HG03558 (cell line): ENCODE results near the gene MYH7B.

Source experiments
- ATAC-seq: cut with Tn5 transposase; IDR thresholded peaks from one replicate; pipeline ENCODE4 v1.9.1; 2021; ENCODE audit warnings: moderate number of reproducible peaks; ENCODE audit not compliant: unreplicated experiment; ENCODE audit errors: extremely low read depth

The MYH7B gene

DNA sequence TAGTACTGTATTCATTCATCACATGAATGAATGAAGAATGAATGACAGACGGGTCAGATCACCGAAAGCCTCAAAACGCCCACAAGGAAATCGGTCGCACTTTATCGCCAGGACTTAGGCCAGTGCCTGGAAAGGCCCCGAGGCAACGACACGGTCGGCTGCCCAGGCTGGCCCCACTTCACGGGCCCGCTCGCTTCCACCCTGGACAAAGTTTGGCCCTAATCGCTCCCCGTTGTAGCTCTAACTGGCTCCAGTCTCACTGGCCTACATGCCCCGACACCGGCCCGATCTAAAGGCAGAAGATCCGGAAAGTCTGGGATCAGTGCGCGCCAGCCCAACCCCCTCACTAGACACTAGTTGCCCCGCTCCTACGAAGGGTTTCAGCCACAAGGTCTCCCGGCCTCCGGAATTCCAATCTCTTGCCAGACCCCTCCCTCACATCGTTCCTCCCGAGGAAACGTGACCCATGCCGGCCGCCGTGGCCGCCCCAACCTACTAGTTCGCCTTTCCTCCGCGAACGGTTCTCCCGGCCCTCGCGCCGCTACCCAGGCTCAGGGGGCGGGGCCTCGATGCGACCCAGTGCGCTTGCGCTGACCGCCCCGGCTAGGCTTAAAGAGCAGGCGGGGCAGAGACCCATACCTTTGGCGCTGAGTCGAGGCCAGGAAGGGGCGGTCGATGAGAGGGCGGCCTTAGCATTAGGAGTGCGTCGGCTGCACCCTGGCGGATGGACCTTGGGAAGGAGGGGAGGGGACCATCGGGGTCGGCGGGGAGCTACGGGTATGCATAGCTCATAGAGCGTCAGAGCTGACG is at the start of gene MYH7B, which contains the start of gene GSS:
Gene MYH7B (plus strand): TSS at position 638 of the 810 bp plus-strand sequence. CDS start 22,138 bp downstream, outside the sequence.
Gene GSS (minus strand): TSS at position 576 of the 810 bp plus-strand sequence. CDS start 3,954 bp downstream, outside the sequence.
- ATAC-seq = peak; percentile 57

- no peak for ATAC-seq
These were observed 47.8 kb upstream of the MYH7B start for GRCh38 chr20:34907616-34908469.

DNA sequence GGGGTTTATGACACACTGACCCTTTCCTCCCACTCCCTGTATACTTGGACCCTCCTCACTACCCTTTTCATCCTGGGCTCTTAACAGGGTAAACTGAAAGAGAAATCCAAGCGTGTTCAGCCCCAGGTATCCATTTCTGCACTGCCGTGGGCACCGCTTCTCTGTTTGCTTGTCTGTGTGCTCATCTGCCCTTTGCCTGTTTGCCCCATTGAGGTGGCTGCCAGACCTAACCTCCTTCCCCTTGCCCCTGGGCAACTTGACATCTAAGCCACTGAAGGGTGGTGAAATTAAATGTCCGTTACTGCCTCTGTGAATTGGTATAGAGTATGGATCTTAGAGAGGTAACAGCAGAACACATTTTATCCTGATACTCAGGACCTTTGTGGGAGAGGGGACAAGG is 40.5 kb upstream of the MYH7B start:
- ATAC-seq = no peak

DNA sequence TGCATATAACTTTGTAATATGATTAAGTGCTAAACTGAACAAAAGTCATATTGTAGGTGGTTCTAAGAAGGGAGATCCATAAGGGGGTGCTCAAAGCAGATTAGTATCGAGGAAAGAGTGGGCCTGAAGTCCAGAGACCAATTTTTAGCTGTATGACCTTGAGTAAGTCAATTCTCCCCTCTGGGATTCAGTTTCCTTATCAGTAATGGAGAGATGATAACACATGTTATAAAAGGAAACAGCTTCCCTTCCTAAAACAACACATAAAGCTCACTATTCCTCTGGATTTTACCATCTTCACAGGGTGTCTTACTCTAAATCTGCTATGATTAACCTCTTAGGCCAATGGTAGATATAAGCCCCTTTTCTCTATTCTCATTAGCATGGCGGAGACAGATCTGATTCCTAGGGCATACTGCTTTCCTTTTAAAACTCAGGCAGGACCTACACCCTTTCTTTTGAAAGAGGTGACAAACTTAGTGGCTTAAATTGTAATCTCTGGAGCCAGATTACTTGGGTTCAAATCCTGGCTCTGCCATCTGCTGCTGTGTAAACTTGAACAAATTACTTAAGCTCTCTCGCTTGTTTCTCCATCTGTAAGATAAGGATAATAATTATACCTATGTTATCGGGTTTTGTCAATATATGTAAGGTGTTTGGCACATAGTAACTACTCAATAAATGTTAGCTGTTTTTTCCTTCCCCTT is 39.8 kb upstream of the MYH7B start:
- ATAC-seq = no peak

GRCh38 chr20:34916774-34917354 is 38.8 kb upstream of the MYH7B start:
- ATAC-seq = no peak

GRCh38 chr20:34920055-34920454 is 35.6 kb upstream of the MYH7B start:
- no peak for ATAC-seq

DNA sequence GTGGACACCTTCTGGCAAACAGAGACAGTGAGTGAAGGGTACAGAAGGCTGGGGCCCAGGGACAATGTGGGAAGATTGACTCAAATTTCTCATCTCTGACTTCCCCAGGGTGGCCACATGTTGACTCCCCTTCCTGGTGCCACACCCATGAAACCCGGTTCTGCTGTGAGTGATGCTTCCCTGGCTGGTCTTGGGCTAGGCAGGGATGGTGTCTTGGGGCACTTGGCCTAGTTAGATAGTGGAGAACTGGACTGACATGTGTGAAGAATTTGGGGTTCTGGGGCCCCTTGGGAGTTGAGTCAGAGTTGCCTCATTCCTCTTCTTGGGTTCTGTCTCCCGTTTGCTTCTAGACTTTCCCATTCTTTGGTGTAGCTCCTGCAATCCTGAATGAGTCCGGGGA is 34.2 kb upstream of the MYH7B start:
- no peak for ATAC-seq

GRCh38 chr20:34922654-34923381 is 32.9 kb upstream of the MYH7B start:
- ATAC-seq = no peak

DNA sequence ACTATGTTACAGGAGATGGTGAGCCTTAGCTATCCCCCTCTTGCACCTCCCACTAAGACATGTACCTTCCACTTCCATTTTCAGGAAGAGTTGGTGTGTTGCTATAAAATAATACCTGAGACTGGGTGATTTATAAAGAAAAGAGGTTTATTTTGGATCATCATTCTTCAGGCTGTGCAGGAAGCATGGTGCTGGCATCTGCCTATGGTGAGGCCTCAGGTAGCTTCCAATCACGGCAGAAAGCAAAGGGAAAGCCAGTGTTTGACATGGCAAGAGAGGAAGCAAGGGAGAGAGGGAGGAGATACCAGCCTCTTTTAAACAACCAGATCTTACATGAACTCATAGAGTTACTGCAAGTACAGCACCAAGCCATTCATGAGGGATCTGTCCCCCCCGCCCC is 32.3 kb upstream of the MYH7B start:
- no peak for ATAC-seq

DNA sequence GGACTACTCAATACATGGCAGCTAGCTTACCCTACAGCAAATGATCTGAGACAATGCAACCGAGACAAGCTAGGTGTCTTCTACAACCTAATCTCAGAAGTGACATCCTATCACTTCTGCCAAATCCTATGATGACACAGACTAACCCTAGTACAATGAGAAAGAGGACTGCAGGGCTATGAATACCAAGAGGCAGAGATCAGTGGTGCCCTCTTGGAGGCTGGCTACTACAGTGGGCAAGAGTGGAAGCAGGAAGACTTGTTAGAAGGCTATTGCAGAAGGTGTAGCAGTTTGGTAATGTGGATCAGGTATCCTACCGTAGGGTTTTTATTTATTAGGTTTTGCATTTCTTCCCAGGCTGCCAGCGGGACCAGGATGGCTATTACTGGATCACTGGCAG is 30.3 kb upstream of the MYH7B start:
- no peak for ATAC-seq

GRCh38 chr20:34925981-34926380 is 29.7 kb upstream of the MYH7B start:
- no peak for ATAC-seq

DNA sequence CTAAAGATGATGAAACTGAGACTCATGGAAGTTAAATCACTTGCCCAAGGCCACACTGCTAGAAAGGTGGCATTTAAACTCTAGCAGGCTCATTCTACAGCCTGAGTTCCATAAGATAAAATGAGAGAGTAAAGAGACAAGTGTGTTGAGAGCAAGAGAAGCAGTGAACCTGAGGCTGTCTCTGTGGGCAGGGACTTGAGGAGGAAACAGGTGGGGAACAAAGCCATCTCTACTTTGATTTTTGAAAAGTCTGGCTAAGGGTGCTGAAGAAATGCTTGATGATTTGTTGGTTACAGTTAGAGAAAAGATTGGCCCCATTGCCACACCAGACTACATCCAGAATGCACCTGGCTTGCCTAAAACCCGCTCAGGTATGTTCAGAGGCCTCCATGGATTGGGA is 29.1 kb upstream of the MYH7B start:
- ATAC-seq = no peak

DNA sequence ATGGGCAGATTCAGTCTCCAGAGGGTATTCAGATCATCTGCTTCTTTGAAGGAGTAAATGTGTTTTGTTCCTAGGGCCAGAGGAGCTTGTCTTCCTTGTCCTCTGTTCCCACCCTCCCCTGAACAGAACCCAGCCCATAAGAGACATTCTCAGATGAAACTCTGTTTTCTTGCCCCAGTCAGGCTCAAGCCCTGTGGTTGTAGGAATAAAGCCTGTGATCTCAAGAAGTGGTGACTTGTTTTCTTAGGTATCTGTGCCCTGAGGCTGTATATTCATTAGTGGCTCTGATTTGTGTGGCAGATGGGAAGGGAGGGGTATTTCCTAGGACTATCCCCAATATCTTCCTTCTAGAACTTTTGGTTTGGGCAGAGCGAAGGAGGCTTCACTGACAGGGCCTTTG is 27.9 kb upstream of the MYH7B start:
- no peak for ATAC-seq

DNA sequence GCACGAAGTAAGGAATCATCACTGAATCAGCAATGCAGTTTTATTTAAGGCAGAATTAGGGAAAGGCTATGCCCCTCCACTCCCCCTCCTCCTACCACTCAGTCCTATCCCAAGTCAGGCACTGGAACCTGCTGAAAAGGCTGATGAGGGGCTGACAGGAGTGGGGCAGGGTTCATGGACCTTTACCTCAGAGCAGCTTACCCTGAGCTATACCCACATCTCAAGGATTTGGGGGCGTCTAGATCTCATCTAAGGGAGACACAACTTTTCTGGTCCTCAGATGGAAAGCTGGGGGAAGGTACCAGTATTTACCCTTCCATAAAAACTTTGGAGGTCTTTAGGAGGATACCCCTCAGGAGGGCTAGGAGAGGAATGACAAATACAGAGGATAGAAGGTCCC is 27.3 kb upstream of the MYH7B start:
- ATAC-seq = no peak

DNA sequence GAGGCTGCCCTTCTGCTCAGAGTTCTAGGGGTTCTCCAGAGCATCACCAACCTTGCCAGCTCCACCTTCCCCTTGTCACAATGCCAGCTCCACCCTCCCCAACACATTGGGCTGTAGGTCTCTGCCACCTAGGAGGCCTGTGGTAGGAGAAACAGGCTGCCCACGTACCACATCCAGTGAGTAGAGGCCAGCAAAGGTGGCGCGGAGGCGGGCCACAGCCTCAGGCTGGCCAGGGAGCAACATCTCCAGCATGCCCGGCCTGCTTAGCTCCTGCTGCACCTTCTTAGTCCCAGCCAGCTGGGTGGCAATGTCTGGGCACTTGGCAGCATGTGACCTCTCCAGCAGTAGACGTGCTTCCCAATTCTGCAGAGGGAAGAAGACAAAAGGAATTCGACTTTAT is 23.9 kb upstream of the MYH7B start:
- no peak for ATAC-seq

- ATAC-seq = no peak
These were observed 17.1 kb upstream of the MYH7B start for GRCh38 chr20:34938466-34939163.

- ATAC-seq = no peak
These were observed 15.6 kb upstream of the MYH7B start for GRCh38 chr20:34940081-34940481.

DNA sequence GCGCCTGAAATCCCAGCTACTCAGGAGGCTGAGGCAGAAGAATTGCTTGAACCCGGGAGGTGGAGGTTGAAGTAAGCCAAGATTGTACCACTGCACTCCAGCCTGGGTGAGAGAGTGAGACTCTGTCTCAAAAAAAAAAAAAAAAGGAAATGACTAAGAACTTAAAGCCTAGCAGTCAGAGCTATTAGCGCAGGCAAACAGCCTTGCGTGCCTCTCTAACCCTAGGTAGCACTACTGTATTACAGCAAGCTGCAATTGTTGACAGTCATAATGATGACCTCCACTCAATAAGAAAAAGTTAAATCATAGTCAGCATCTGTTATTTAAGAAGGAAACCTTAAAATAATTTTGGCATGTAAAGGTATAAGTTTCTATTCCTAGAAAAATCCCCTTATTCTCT is 14.4 kb upstream of the MYH7B start:
- ATAC-seq = no peak

GRCh38 chr20:34942301-34942700 is 13.4 kb upstream of the MYH7B start:
- ATAC-seq = no peak
